Thyroid gland (tissue), 4 donors: ENCODE measurements around the gene GPR78. TPM values are rescaled to one million over a fixed set of nuclear protein-coding genes. Genes with fewer than 3 reads are reported as not detected.

ENCODE experiments used
- DNase-seq, 2 donors: peaks; one replicate each; pipeline ENCODE4 v3.0.0-alpha.2; 2019
- H3K27ac ChIP-seq, 3 donors: fragments of 200-600 bp; sonication (generic); 1 replicate in 2 of 3; 2 replicates in 1 of 3; pipeline ENCODE4 v1.5.1; 2016 to 2019; ENCODE audit warnings: mild to moderate bottlenecking in 1 of 3, moderate library complexity in 1 of 3
- H3K27me3 ChIP-seq: fragments of 200-600 bp; sonication (generic); one replicate; pipeline ENCODE4 v1.5.1; 2019
- H3K36me3 ChIP-seq, 2 donors: fragments of 200-600 bp; sonication (generic); one replicate each; pipeline ENCODE4 v1.5.1; 2016 to 2019
- H3K4me1 ChIP-seq, 2 donors: fragments of 200-600 bp; sonication (generic); one replicate each; pipeline ENCODE4 v1.5.1; 2017 to 2019
- H3K4me3 ChIP-seq, 3 donors: fragments of 200-600 bp; sonication (generic); replicated peaks in 1 of 3; 1 replicate in 2 of 3; 2 replicates in 1 of 3; pipeline ENCODE4 v1.5.1; 2016; ENCODE audit warnings: mild to moderate bottlenecking in 1 of 3
- H3K9me3 ChIP-seq: fragments of 200-600 bp; sonication (generic); one replicate; pipeline ENCODE4 v1.5.1; 2017
- CTCF ChIP-seq, 6 experiments: fragments of 200-600 bp in 3 of 6; fragments of 450-650 bp in 3 of 6; sonication (generic) in 3 of 6; IDR thresholded peaks; one replicate each; pipeline ENCODE4 v1.5.1; 2016 to 2019; ENCODE audit warnings: antibody characterized with exemption in 6 of 6, mild to moderate bottlenecking in 2 of 6, inconsistent platforms in 1 of 6, moderate library complexity in 1 of 6
- POLR2A ChIP-seq, 2 donors: fragments of 450-650 bp; IDR thresholded peaks; one replicate each; pipeline ENCODE4 v1.6.1; 2017; ENCODE audit warnings: antibody characterized with exemption in 2 of 2, mild to moderate bottlenecking in 2 of 2, moderate library complexity in 1 of 2
- WGBS, 2 donors: methylation state at CpG; one replicate each; pipeline ENCODE4 v1.1.5; 2017; 5-methylcytosine and 5-hydroxymethylcytosine counted together
- intact Hi-C: fragments of 100-400 bp; cut with DNase I; formaldehyde crosslinking; loops from one replicate; pipeline ENCODE4 v1.15.1; 2023
- total RNA-seq, 4 donors: library from RNA; depleted of rRNA; stranded (reverse); fragments of >200 nt; gene quantifications; one replicate each; pipeline ENCODE4 v1.2.3, GENCODE V29; 2016

The GPR78 gene
- total RNA-seq, 4 donors from 2014 or later: not detected

- H3K4me1 ChIP-seq: no peaks in the 10 kb centered on the region
- H3K9me3 ChIP-seq: no peaks in the 10 kb centered on the region
- intact Hi-C loops: no loop called here
- TF ChIP-seq POLR2A (IDR thresholded peaks at IDR 0.05): no peak
- no peak for TF ChIP-seq CTCF (IDR thresholded peaks at IDR 0.05)
- H3K4me3 ChIP-seq: no peak overlapping the region
- no peaks in the 10 kb centered on the region for H3K36me3 ChIP-seq
- H3K27me3 ChIP-seq: no peaks in the 10 kb centered on the region
- no peak for DNase-seq
- no peak overlapping the region for H3K27ac ChIP-seq
- WGBS, 2 donors: 57 to 59% methylated on average over 5 of the region's 5 CpGs
Observed at GRCh38 chr4:8568068-8568668, 12.0 kb upstream of the GPR78 start.

- Histone ChIP-seq H3K4me3 (no peak overlapping the region), H3K27me3 (no peaks in the 10 kb centered on the region), H3K9me3 (no peaks in the 10 kb centered on the region), H3K27ac (no peak overlapping the region), H3K36me3 (no peaks in the 10 kb centered on the region), H3K4me1 (peaks cover under 1 to 1% of the 10 kb centered on the region in 2 donors)
- DNase-seq: no peak
- TF ChIP-seq POLR2A (IDR thresholded peaks at IDR 0.05) (no peak), CTCF (IDR thresholded peaks at IDR 0.05) (no peak)
- 94 to 97% methylated on average over 1 of the region's 1 CpG for WGBS, 2 donors
- intact Hi-C loops: no loop called here
Observed at GRCh38 chr4:8570201-8570600, 10.0 kb upstream of the GPR78 start.

- H3K27me3 ChIP-seq: no peaks in the 10 kb centered on the region
- 81 to 92% methylated on average over 5 to 6 of the region's 6 CpGs for WGBS, 2 donors
- TF ChIP-seq POLR2A (IDR thresholded peaks at IDR 0.05): no peak
- no peak for TF ChIP-seq CTCF (IDR thresholded peaks at IDR 0.05)
- H3K27ac ChIP-seq: no peak overlapping the region
- intact Hi-C loops: no loop called here
- no peaks in the 10 kb centered on the region for H3K36me3 ChIP-seq
- H3K4me1 ChIP-seq: peaks cover 5 to 6% of the 10 kb centered on the region in 2 donors
- no peak overlapping the region for H3K4me3 ChIP-seq
- no peak for DNase-seq
- H3K9me3 ChIP-seq: no peaks in the 10 kb centered on the region
Observed at GRCh38 chr4:8571702-8572685, 8.2 kb upstream of the GPR78 start.

- 91 to 95% methylated on average over 5 of the region's 5 CpGs for WGBS, 2 donors
- intact Hi-C loops: no loop called here
Observed at GRCh38 chr4:8573266-8573665, 6.9 kb upstream of the GPR78 start.

More at GRCh38 chr4:8573266-8573665, 6.9 kb upstream of the GPR78 start:
- DNase-seq: no peak
- no peak overlapping the region for H3K27ac ChIP-seq
- H3K4me3 ChIP-seq: no peak overlapping the region
- H3K9me3 ChIP-seq: no peaks in the 10 kb centered on the region
- H3K36me3 ChIP-seq: no peaks in the 10 kb centered on the region
- TF ChIP-seq POLR2A (IDR thresholded peaks at IDR 0.05) (no peak), CTCF (IDR thresholded peaks at IDR 0.05) (no peak)
- H3K4me1 ChIP-seq: peaks cover 5 to 6% of the 10 kb centered on the region in 2 donors
- no peaks in the 10 kb centered on the region for H3K27me3 ChIP-seq
